OCI-LY3 (cell line): ENCODE measurements around the gene TMEM54.

Experiments
- CTCF ChIP-seq: fragments of 200-600, 300-600 bp; sonication (generic); IDR thresholded peaks from 2 replicates; pipeline ENCODE4 v1.5.1; 2014; ENCODE audit warnings: antibody characterized with exemption, low read length, low read depth
- EZH2phosphoT487 ChIP-seq: fragments of 200-600 bp; shearing (Covaris generic); IDR thresholded peaks from 2 replicates; pipeline ENCODE4 v1.6.1; 2018; ENCODE audit warnings: antibody characterized with exemption, mixed run types, low read depth

GRCh38 chr1:32929366-32929765 lies 28.2 kb upstream of the TMEM54 start:
- no peak for TF ChIP-seq CTCF
- no peak for TF ChIP-seq EZH2phosphoT487
